HCT116 (cell line): ENCODE data around the gene PARVG. TPM values are rescaled to one million over a fixed set of nuclear protein-coding genes. Genes with fewer than 3 reads are reported as not detected.

Experiments used
- ATAC-seq: fragments of 200-7000 bp; cut with Tn5 transposase; 2 replicates; pipeline ENCODE4 v1.9.1; 2020; ENCODE audit warnings: mild to moderate bottlenecking, moderate library complexity
- BruUV-seq: library from RNA; stranded (reverse); fragments of 400-500 nt; replicated peaks from 2 replicates; lab custom pipeline; 2021; lab: Mats Ljungman, UMichigan
- CTCF ChIA-PET: fragments of 300-600 bp; sonication (Branson Sonifier 250); formaldehyde crosslinking; loops from one replicate; lab custom pipeline; 2021; ENCODE audit warnings: antibody characterized with exemption; lab: Charles Lee
- POLR2A ChIA-PET: fragments of 300-600, 350-600 bp; sonication (Branson Sonifier 250); formaldehyde crosslinking; loops from one replicate; lab custom pipeline; 2021; ENCODE audit warnings: antibody characterized with exemption; lab: Charles Lee
- RAD21 ChIA-PET, 2 experiments: fragments of 300-600 bp; sonication (Branson Sonifier 250); formaldehyde crosslinking; loops; one replicate each; lab custom pipeline; 2023; ENCODE audit warnings: low total read pairs in 2 of 2; ENCODE audit not compliant: uncharacterized antibody in 2 of 2, unreplicated experiment in 2 of 2, low non-redundant PET in 1 of 2; lab: Charles Lee
- DNase-seq: peaks from one replicate; pipeline ENCODE4 v3.0.0-alpha.2; 2010; ENCODE audit warnings: low read depth, low spot score
- H2AFZ ChIP-seq: fragments of 200-600 bp; shearing (Covaris generic), sonication (generic); 2 replicates; pipeline ENCODE4 v1.6.1; 2017; ENCODE audit warnings: low read depth, mixed run types, mixed read lengths, antibody characterized with exemption, low read length; ENCODE audit not compliant: poor library complexity, severe bottlenecking
- H3K27ac ChIP-seq: 2 replicates; pipeline ENCODE4 v1.5.1; 2012; ENCODE audit warnings: low read depth, low read length
- H3K27me3 ChIP-seq: fragments of 200-600 bp; sonication (generic); 2 replicates; pipeline ENCODE4 v1.6.1; 2016; ENCODE audit warnings: mixed run types, low read length, mixed read lengths; ENCODE audit not compliant: insufficient read depth
- H3K36me3 ChIP-seq, 2 experiments: fragments of 200-500 bp in 1 of 2; fragments of 200-600 bp in 1 of 2; sonication (Bioruptor generic) in 1 of 2; sonication (generic) in 1 of 2; 2 replicates each; pipeline versions ENCODE4 v1.5.1 to v1.6.1; 2014 to 2016; ENCODE audit warnings: low read length in 2 of 2, inconsistent platforms in 1 of 2, mixed read lengths in 1 of 2, mixed run types in 1 of 2; ENCODE audit not compliant: insufficient read depth in 2 of 2, control insufficient read depth in 1 of 2
- H3K4me1 ChIP-seq, 2 experiments: fragments of 200-600 bp in 1 of 2; sonication (generic) in 1 of 2; 2 replicates each; pipeline versions ENCODE4 v1.5.1 to v1.6.1; 2012 to 2017; ENCODE audit warnings: low read length in 2 of 2, inconsistent platforms in 1 of 2, mild to moderate bottlenecking in 1 of 2, mixed read lengths in 1 of 2, mixed run types in 1 of 2, moderate library complexity in 1 of 2; ENCODE audit not compliant: insufficient read depth in 2 of 2, control insufficient read depth in 1 of 2
- H3K4me2 ChIP-seq: fragments of 200-600 bp; sonication (generic); 2 replicates; pipeline ENCODE4 v1.6.1; 2017; ENCODE audit warnings: mixed run types, low read length, mixed read lengths
- H3K4me3 ChIP-seq, 2 experiments: fragments of 200-600 bp in 1 of 2; sonication (generic) in 1 of 2; replicated peaks in 1 of 2; 2 replicates each; pipeline ENCODE4 v1.5.1; 2011 to 2016; ENCODE audit warnings: low read length in 2 of 2, control low read depth in 1 of 2, low read depth in 1 of 2, mild to moderate bottlenecking in 1 of 2, mixed read lengths in 1 of 2, mixed run types in 1 of 2
- H3K79me2 ChIP-seq: fragments of 200-600 bp; sonication (generic); 2 replicates; pipeline ENCODE4 v1.6.1; 2017; ENCODE audit warnings: mild to moderate bottlenecking, mixed run types, low read length, moderate library complexity, mixed read lengths; ENCODE audit not compliant: insufficient read depth
- H3K9ac ChIP-seq: fragments of 200-600 bp; sonication (generic); 2 replicates; pipeline ENCODE4 v1.6.1; 2016; ENCODE audit warnings: low read length, mixed read lengths
- H3K9me2 ChIP-seq: fragments of 200-600 bp; sonication (generic), shearing (Covaris generic); 2 replicates; pipeline ENCODE4 v1.6.1; 2017; ENCODE audit warnings: mixed run types, mild to moderate bottlenecking, moderate library complexity; ENCODE audit not compliant: insufficient read depth
- H3K9me3 ChIP-seq, 2 experiments: fragments of 200-500 bp in 1 of 2; fragments of 200-600 bp in 1 of 2; sonication (Bioruptor generic) in 1 of 2; sonication (generic) in 1 of 2; 2 replicates each; pipeline ENCODE4 v1.6.1; 2014 to 2017; ENCODE audit warnings: low read length in 2 of 2, mixed read lengths in 2 of 2, inconsistent platforms in 1 of 2, low read depth in 1 of 2, mild to moderate bottlenecking in 1 of 2, mixed run types in 1 of 2, moderate library complexity in 1 of 2; ENCODE audit not compliant: control insufficient read depth in 1 of 2, insufficient read depth in 1 of 2
- H4K20me1 ChIP-seq: fragments of 200-600 bp; sonication (generic), shearing (Covaris generic); 2 replicates; pipeline ENCODE4 v1.6.1; 2017; ENCODE audit warnings: mixed run types, mild to moderate bottlenecking, moderate library complexity; ENCODE audit not compliant: insufficient read depth
- CBX3 ChIP-seq: IDR thresholded peaks from 2 replicates; pipeline ENCODE4 v1.6.1; 2012; ENCODE audit warnings: low read depth
- EGR1 ChIP-seq: IDR thresholded peaks from 2 replicates; pipeline ENCODE4 v1.6.1; 2012; ENCODE audit warnings: low read depth
- ELF1 ChIP-seq: IDR thresholded peaks from 2 replicates; pipeline ENCODE4 v1.6.1; 2012; ENCODE audit warnings: low read depth, borderline replicate concordance
- EZH2 ChIP-seq: fragments of 200-600 bp; sonication (generic); IDR thresholded peaks from 2 replicates; pipeline ENCODE4 v1.6.1; 2017; ENCODE audit warnings: antibody characterized with exemption, mixed run types
- EZH2phosphoT487 ChIP-seq: fragments of 200-600 bp; IDR thresholded peaks from 2 replicates; pipeline ENCODE4 v1.6.1; 2018; ENCODE audit warnings: antibody characterized with exemption, borderline replicate concordance
- FOSL1 ChIP-seq: IDR thresholded peaks from 2 replicates; pipeline ENCODE4 v1.6.1; 2012; ENCODE audit warnings: low read depth
- JUND ChIP-seq: IDR thresholded peaks from 2 replicates; pipeline ENCODE4 v1.6.1; 2012
- POLR2A ChIP-seq: IDR thresholded peaks from 2 replicates; pipeline ENCODE4 v1.7.0; 2011; ENCODE audit warnings: borderline replicate concordance; ENCODE audit not compliant: insufficient read depth, insufficient read length; ENCODE audit errors: extremely low read depth
- REST ChIP-seq: IDR thresholded peaks from 2 replicates; pipeline ENCODE4 v1.6.1; 2012; ENCODE audit warnings: low read depth
- SIN3A ChIP-seq: IDR thresholded peaks from 2 replicates; pipeline ENCODE4 v1.6.1; 2012; ENCODE audit warnings: low read depth
- SRF ChIP-seq: IDR thresholded peaks from 2 replicates; pipeline ENCODE4 v1.6.1; 2012; ENCODE audit warnings: low read depth
- TCF7L2 ChIP-seq: IDR thresholded peaks from 2 replicates; pipeline ENCODE4 v1.7.0; 2011; ENCODE audit warnings: borderline replicate concordance, inconsistent platforms; ENCODE audit not compliant: insufficient read depth, insufficient read length; ENCODE audit errors: extremely low read depth
- intact Hi-C: fragments of 100-400 bp; cut with micrococcal nuclease; formaldehyde crosslinking; loops from 2 replicates; pipeline ENCODE4 v1.10.0; 2022
- total RNA-seq: library from RNA; stranded (reverse); gene quantifications from one replicate; pipeline ENCODE4 v1.2.1, GENCODE V29; 2021; ENCODE audit not compliant: unreplicated experiment

The PARVG gene
- total RNA-seq, 1 experiment from 2014 or later, result 0.57 TPM

GRCh38 chr22:44217346-44217745 is 36.6 kb downstream of the PARVG start:
- H3K9me3 ChIP-seq, result peaks cover 0 to 6% of the 10 kb centered on the region in 2 experiments; a peak in 1 of 4 replicates
- ChIA-PET CTCF (no interaction called here), POLR2A (no interaction called here), RAD21 (no interaction called here)
- no peak overlapping the region for H3K4me3 ChIP-seq
- intact Hi-C loops, result no loop called here
- TF ChIP-seq CBX3, result no peak
- TF ChIP-seq EGR1, result no peak
- TF ChIP-seq EZH2, result no peak
- TF ChIP-seq REST, result no peak
- no peak for TF ChIP-seq JUND
- no peak for TF ChIP-seq SIN3A
- no peak for TF ChIP-seq TCF7L2
- H3K79me2 ChIP-seq, result no peaks in the 10 kb centered on the region
- H3K9me2 ChIP-seq, result no peaks in the 10 kb centered on the region
- H3K36me3 ChIP-seq, result no peaks in the 10 kb centered on the region
- BruUV-seq, result no TSS peak
- H3K4me1 ChIP-seq, result no peaks in the 10 kb centered on the region
- H3K9ac ChIP-seq, result no peak overlapping the region
- H2AFZ ChIP-seq, result no peak overlapping the region
- ATAC-seq (no peak), DNase-seq (no peak)
- no peak overlapping the region for H3K4me2 ChIP-seq
- no peak overlapping the region for H3K27ac ChIP-seq
- H3K27me3 ChIP-seq, result no peaks in the 10 kb centered on the region; the same call in 1 of the 2 replicates
- no peaks in the 10 kb centered on the region for H4K20me1 ChIP-seq

GRCh38 chr22:44218071-44218470 is 37.3 kb downstream of the PARVG start:
- no peak overlapping the region for H3K4me3 ChIP-seq
- intact Hi-C loops, result no loop called here
- ChIA-PET POLR2A (no interaction called here), CTCF (no interaction called here), RAD21 (no interaction called here)
- H3K27me3 ChIP-seq, result no peaks in the 10 kb centered on the region
- H3K27ac ChIP-seq, result no peak overlapping the region
- no peak for DNase-seq
- no peaks in the 10 kb centered on the region for H3K36me3 ChIP-seq
- H3K9me3 ChIP-seq, result peaks cover 0 to 6% of the 10 kb centered on the region in 2 experiments; a peak in 1 of 4 replicates
- H4K20me1 ChIP-seq, result no peaks in the 10 kb centered on the region
- no peaks in the 10 kb centered on the region for H3K4me1 ChIP-seq
- no TSS peak for BruUV-seq
- no peak overlapping the region for H2AFZ ChIP-seq
- no peak overlapping the region for H3K9ac ChIP-seq
- no peaks in the 10 kb centered on the region for H3K9me2 ChIP-seq
- H3K4me2 ChIP-seq, result no peak overlapping the region
- ATAC-seq, result no peak
- no peaks in the 10 kb centered on the region for H3K79me2 ChIP-seq
- TF ChIP-seq ELF1 (no peak), POLR2A (no peak), SIN3A (no peak), SRF (no peak), FOSL1 (no peak), EZH2phosphoT487 (no peak), REST (no peak), EGR1 (no peak)
